A549 treated with RU486 at 1 μM for 4 hours (cell line): ENCODE results near the gene GOLGA8B. TPM values are rescaled to one million over a fixed set of nuclear protein-coding genes. Genes with fewer than 3 reads are reported as not detected.

Experiments used
- total RNA-seq: library from RNA; stranded (reverse); fragments of 200-300 nt; extraction: Qiagen RNA extraction; gene quantifications from 5 replicates; pipeline ENCODE4 v1.2.3, GENCODE V29; 2022; ENCODE audit warnings: low read depth

GOLGA8B gene
- 7.7 to 19.4 TPM (median 16.6 TPM) in 5 replicates for total RNA-seq

GRCh38 chr15:34583399-34584329, at the start of gene GOLGA8B:
Gene GOLGA8B (minus strand): TSS chr15:34583651. CDS start chr15:34535912, 47,739 bp downstream.

Other genes with a start within 250 kb of the GOLGA8B start
- gene SLC12A6, start 245.9 kb downstream of the GOLGA8B start, total RNA-seq: 4.7 to 6.9 TPM (median 6.6 TPM) in 5 replicates
- gene NOP10, start 240.5 kb downstream of the GOLGA8B start, total RNA-seq: 526 to 639 TPM (median 558 TPM) in 5 replicates
- gene NUTM1, start 240.3 kb downstream of the GOLGA8B start, total RNA-seq: not detected in 5 replicates
- 42.3 to 64.1 TPM (median 56.1 TPM) in 5 replicates for gene LPCAT4, start 216.5 kb downstream of the GOLGA8B start, total RNA-seq
- gene GOLGA8A, start 145.8 kb downstream of the GOLGA8B start, total RNA-seq: 4.6 to 10.2 TPM (median 7.5 TPM) in 5 replicates
- gene GJD2, start 171.3 kb upstream of the GOLGA8B start, total RNA-seq: not detected in 5 replicates
- gene ACTC1, start 211.9 kb upstream of the GOLGA8B start, total RNA-seq: 0.14 to 0.48 TPM (median 0.33 TPM) in 5 replicates